GM18499 (cell line): Measurements from ENCODE around the gene ABCG5.

ENCODE experiments used
- ATAC-seq: cut with Tn5 transposase; IDR thresholded peaks from one replicate; pipeline ENCODE4 v1.9.1; 2021; ENCODE audit warnings: moderate number of reproducible peaks; ENCODE audit not compliant: insufficient read depth, unreplicated experiment

ABCG5 gene

GRCh38 chr2:43838560-43839267 lies at the start of gene ABCG5, which contains the start of gene ABCG8:
TSS of gene ABCG5 (minus strand) at chr2:43838839. CDS start at chr2:43838679, 160 bp downstream.
TSS of gene ABCG8 (plus strand) at chr2:43838971. CDS start at chr2:43839054, 83 bp downstream.
- no peak for ATAC-seq

- no peak for ATAC-seq
Measured at GRCh38 chr2:43887176-43887575, 48.5 kb upstream of the ABCG5 start.

- ATAC-seq = no peak
Measured at GRCh38 chr2:43885132-43885632, 46.5 kb upstream of the ABCG5 start.

GRCh38 chr2:43884689-43885088 lies 46.0 kb upstream of the ABCG5 start:
- ATAC-seq = no peak

- ATAC-seq = no peak
Measured at GRCh38 chr2:43882312-43882711, 43.7 kb upstream of the ABCG5 start.

- no peak for ATAC-seq
Measured at GRCh38 chr2:43880952-43881351, 42.3 kb upstream of the ABCG5 start.

GRCh38 chr2:43880471-43880870 lies 41.8 kb upstream of the ABCG5 start:
- no peak for ATAC-seq

DNA sequence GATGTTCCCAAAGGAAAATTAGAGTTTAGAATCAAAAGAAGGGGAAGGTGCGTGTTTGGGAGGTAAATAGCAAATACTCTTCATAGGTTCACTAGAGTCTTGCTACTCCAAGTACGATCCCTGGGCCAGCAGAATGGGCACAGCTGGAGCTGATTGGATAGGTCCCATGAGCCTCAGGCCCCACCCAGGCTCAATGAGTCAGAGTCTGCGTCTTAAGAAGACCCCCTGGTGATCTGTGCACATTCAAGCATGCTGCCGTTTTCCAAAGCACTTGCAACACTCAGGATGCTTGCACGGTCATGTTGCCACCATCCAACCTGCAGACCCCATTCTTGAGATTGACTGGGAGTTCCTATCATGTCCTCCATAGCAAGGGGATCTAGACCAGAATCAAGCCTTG lies 40.6 kb upstream of the ABCG5 start:
- no peak for ATAC-seq

GRCh38 chr2:43877782-43878464 lies 39.3 kb upstream of the ABCG5 start:
- peak; percentile 55 for ATAC-seq

DNA sequence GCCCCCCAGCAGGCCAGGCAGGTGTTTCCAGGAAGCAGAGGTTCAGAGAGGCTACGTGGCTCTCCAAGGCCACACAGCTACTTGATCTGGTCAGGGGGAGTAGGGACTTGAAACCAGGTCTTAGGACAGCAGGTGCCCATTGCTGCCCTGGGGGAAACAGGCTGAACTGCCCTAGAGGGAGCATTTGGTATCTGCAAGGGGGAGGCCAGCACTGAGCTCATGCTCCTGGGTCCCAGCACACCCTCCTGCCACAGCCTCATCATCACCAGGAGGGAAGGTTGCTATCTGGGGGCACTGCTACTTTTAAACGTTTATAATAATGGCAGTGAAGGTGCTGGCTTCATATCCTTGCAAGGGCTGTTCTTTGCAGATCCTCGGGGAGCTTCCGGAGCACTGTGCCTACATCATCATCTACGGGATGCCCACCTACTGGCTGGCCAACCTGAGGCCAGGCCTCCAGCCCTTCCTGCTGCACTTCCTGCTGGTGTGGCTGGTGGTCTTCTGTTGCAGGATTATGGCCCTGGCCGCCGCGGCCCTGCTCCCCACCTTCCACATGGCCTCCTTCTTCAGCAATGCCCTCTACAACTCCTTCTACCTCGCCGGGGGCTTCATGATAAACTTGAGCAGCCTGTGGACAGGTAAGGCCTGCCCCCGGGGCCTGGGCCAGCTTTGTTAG lies 36.3 kb upstream of the ABCG5 start:
- no peak for ATAC-seq

- no peak for ATAC-seq
Measured at GRCh38 chr2:43872151-43872550, 33.5 kb upstream of the ABCG5 start.

- ATAC-seq = no peak
Measured at GRCh38 chr2:43855292-43855691, 16.7 kb upstream of the ABCG5 start.

GRCh38 chr2:43854671-43855070 lies 16.0 kb upstream of the ABCG5 start:
- no peak for ATAC-seq

DNA sequence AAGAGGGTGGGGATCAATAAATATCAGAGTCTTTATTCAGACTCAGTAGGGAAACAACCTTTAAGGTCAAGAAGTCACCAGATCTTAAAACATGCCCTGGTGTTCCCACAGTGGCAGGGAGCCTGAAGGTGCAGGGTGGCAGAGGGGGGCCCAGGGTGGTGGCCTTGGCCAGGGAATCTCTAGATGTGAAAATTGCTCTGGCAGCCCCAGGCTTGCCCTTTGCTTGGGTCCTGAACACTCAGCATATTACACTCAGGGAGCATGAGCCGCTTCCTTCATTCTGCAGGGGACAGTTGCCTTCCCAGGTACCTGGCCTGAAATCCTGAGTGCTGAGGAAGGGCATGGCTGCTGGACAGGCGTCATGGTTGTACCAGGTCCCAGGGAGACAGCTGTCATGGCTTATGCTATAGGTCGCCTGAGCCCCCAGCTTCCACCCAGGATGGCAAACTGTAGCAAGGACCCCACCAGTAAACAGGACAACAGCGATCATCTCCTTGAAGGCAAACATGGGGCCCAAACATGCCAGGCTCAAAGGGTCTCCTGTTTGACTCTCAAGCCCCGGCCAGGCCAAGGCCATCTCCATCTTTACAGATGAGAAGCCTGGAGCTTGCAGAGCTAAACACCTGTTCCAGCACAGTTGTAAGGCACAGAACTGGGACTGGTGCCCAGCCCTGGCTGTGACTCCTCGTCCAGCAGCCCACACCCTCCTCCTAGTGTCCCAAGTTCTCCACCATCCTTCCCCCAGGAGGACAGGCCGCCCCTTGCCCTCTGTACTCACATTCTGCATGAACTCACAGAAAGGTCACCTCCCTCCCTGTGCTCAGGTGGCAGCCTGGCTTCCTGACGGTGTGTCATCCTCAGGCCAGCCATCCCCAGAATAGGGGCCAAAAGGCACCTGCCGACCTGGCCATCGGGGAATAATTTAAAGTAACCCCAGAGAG lies 14.8 kb upstream of the ABCG5 start:
- ATAC-seq = no peak

DNA sequence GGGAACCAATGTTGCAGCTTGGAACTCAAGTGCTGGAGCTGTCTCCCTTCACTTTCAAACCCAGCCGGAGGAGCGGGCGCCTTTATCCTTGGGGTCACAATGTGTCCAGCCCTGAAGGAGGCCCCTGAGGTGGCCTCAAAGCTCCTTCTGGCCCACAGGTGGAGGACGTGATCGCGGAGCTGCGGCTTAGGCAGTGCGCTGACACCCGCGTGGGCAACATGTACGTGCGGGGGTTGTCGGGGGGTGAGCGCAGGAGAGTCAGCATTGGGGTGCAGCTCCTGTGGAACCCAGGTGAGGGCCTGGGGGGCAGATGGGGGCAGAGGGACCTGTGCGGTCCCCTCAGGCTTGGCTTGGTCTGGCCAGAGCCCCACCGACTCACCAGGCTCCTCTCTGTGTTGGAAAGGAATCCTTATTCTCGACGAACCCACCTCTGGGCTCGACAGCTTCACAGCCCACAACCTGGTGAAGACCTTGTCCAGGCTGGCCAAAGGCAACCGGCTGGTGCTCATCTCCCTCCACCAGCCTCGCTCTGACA lies 13.6 kb upstream of the ABCG5 start:
- no peak for ATAC-seq

DNA sequence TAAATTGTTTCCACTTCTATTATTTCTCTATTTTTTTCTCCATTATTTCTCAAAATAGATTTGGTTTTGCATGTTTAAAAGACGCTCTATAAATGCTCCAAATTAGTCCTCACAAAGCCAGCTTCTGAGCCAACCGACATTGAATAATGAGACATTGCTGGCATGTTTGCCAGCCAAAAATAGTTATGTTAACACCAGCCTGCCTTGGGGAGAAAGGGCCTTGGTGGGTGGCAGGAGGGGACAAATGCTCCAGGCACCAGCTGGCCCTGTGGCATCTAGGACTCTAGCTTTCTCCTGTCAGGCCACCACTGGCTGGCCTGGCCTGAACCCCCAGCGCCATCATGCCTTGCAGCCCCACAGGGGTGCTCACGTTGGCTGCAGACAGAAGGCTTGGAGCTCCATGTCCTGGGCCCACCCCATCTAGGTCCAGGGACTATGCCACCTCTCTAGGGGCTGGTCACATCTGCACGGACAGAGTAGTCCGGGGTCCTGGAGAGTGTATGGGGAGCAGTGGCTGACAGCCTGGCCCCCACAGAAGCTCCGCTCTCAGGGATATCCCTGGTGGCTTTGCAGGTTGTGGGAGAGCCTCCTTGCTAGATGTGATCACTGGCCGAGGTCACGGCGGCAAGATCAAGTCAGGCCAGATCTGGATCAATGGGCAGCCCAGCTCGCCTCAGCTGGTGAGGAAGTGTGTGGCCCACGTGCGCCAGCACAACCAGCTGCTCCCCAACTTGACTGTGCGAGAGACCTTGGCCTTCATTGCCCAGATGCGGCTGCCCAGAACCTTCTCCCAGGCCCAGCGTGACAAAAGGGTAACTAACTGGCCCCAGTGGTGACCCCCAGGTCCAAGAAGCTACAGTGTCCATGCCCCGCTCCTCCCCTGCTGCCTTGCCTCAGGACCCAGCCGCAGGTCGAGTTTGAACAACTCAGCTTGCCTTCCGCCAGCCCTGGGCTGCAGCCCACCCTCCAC lies 12.7 kb upstream of the ABCG5 start:
- ATAC-seq = no peak

- no peak for ATAC-seq
Measured at GRCh38 chr2:43848214-43848613, 9.6 kb upstream of the ABCG5 start.

GRCh38 chr2:43846140-43846793 lies 7.6 kb upstream of the ABCG5 start:
- no peak for ATAC-seq
